PC-3 (cell line): ENCODE data around the gene ZNF831. TPM values are rescaled to one million over a fixed set of nuclear protein-coding genes. Genes with fewer than 3 reads are reported as not detected.

Experiments used
- ATAC-seq: fragments of 200-7000 bp; cut with Tn5 transposase; 2 replicates; pipeline ENCODE4 v1.9.1; 2020; ENCODE audit warnings: mild to moderate bottlenecking, moderate library complexity
- BruUV-seq: library from RNA; stranded (reverse); fragments of 400-500 nt; replicated peaks from 2 replicates; lab custom pipeline; 2021; lab: Mats Ljungman, UMichigan
- CTCF ChIA-PET: fragments of 300-600 bp; sonication (Branson Sonifier 250); formaldehyde crosslinking; loops from one replicate; lab custom pipeline; 2022; ENCODE audit warnings: antibody characterized with exemption; lab: Charles Lee
- POLR2A ChIA-PET: fragments of 300-600 bp; sonication (Branson Sonifier 250); formaldehyde crosslinking; loops from one replicate; lab custom pipeline; 2022; ENCODE audit warnings: antibody characterized with exemption; ENCODE audit not compliant: unreplicated experiment; lab: Charles Lee
- DNase-seq: peaks from one replicate; pipeline ENCODE4 v3.0.0-alpha.2; 2015
- H2AFZ ChIP-seq: fragments of 300-600 bp; sonication (generic); 2 replicates; pipeline ENCODE4 v1.6.0; 2016; ENCODE audit warnings: antibody characterized with exemption, low read length
- H3F3A ChIP-seq: fragments of 300-600 bp; sonication (generic); one replicate; pipeline ENCODE4 v1.6.0; 2017; ENCODE audit warnings: antibody characterized with exemption, low read length, control low read depth, mild to moderate bottlenecking; ENCODE audit not compliant: unreplicated experiment
- H3K27ac ChIP-seq: fragments of 300-600 bp; sonication (generic); 2 replicates; pipeline ENCODE4 v1.5.1; 2016; ENCODE audit warnings: mild to moderate bottlenecking, low read length
- H3K27me3 ChIP-seq: fragments of 300-600 bp; sonication (generic); 2 replicates; pipeline ENCODE4 v1.6.1; 2016; ENCODE audit warnings: low read length, mixed read lengths
- H3K36me3 ChIP-seq: fragments of 300-600 bp; sonication (generic); 2 replicates; pipeline ENCODE4 v1.6.1; 2016; ENCODE audit warnings: low read depth, mixed run types, low read length, mixed read lengths
- H3K4me1 ChIP-seq: fragments of 300-600 bp; sonication (generic); 2 replicates; pipeline ENCODE4 v1.5.1; 2016; ENCODE audit warnings: low read length; ENCODE audit not compliant: insufficient read depth
- H3K4me2 ChIP-seq: fragments of 300-600 bp; sonication (generic); 2 replicates; pipeline ENCODE4 v1.6.0; 2016; ENCODE audit warnings: low read length
- H3K4me3 ChIP-seq: fragments of 300-600 bp; sonication (generic); 2 replicates; pipeline ENCODE4 v1.5.1; 2016; ENCODE audit warnings: mild to moderate bottlenecking, low read length, mixed read lengths
- H3K79me2 ChIP-seq: fragments of 300-600 bp; sonication (generic); 2 replicates; pipeline ENCODE4 v1.6.1; 2017; ENCODE audit warnings: low read length, mixed read lengths
- H3K9ac ChIP-seq: fragments of 300-600 bp; sonication (generic); 2 replicates; pipeline ENCODE4 v1.6.0; 2016; ENCODE audit warnings: mild to moderate bottlenecking, low read length
- H3K9me2 ChIP-seq: fragments of 300-600 bp; sonication (generic); replicated peaks from 2 replicates; pipeline ENCODE4 v1.6.1; 2016; ENCODE audit warnings: mixed run types, low read length, mixed read lengths
- H3K9me3 ChIP-seq: fragments of 300-600 bp; sonication (generic); 2 replicates; pipeline ENCODE4 v1.6.1; 2016; ENCODE audit warnings: low read length, mixed read lengths
- H4K20me1 ChIP-seq: fragments of 300-600 bp; sonication (generic); 2 replicates; pipeline ENCODE4 v1.6.1; 2016; ENCODE audit warnings: low read length, mixed read lengths
- EZH2 ChIP-seq: fragments of 300-600 bp; sonication (generic); IDR thresholded peaks from one replicate; pipeline ENCODE4 v1.6.1; 2017; ENCODE audit warnings: antibody characterized with exemption, mild to moderate bottlenecking, low read length; ENCODE audit not compliant: unreplicated experiment
- EZH2phosphoT487 ChIP-seq: fragments of 300-600 bp; sonication (generic); IDR thresholded peaks from 2 replicates; pipeline ENCODE4 v1.6.1; 2018; ENCODE audit warnings: mild to moderate bottlenecking, antibody characterized with exemption, low read length, borderline replicate concordance
- intact Hi-C: fragments of 100-400 bp; cut with micrococcal nuclease; formaldehyde crosslinking; loops from 2 replicates; pipeline ENCODE4 v1.9.0; 2023
- total RNA-seq: library from RNA; depleted of rRNA; stranded (reverse); fragments of >200 nt; gene quantifications from 2 replicates; pipeline ENCODE4 v1.2.3, GENCODE V29; 2014
- TF ChIP-seq, protein P1 (sequence below): fragments of 300-600 bp; sonication (generic); conservative IDR thresholded peaks from 2 replicates; pipeline ENCODE4 v1.5.1; 2017; ENCODE audit warnings: antibody characterized with exemption, low read depth, mild to moderate bottlenecking, low read length

ZNF831 gene
- total RNA-seq, 1 experiment from 2014 or later, result not detected

DNA sequence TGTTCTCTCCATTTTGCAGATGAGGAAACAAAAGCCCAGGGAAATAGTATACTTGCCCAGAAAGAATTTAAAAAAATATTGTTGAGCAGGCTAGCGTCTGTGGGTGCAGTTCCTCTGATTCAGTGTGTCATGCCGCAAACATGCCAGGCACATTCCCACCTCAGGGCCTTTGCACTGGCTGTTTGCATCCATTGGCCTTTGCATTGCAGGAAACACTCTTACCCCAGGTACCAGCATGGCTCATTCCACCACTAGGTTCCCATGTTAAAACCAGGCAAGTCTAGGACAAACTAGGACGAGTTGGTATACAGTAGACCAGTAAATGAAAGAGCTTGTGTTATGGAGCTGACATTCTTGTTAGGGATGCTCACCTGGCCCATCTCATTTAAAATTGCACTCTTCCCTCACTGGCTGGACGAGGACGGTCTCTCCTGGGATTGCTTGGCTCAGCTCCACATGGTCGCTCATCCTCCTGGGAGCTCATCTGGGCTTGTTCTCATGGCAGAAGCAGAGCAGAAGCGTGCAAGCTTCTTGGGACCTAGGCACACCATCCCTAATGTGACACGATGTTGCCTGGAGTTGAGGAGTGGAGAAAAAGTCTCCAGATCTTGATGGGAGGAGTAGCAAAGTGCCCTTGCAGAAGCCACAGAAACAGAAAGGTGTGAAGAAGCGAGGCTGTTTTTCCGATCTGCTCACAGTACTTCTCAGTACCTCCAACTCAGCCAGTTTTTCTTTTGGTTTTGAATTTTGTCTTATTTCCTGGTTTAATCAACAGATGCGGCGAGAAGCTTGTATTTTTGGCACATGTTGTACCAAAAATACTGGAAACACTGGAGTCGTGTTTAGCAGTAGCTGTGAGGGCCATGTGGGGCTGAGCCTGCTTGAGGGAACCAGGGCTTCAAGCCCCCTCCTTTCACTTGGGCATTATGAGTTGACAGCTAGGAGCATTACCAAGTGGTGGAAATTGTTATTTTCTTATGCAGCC is 13.9 kb downstream of the ZNF831 start:
- DNase-seq, result no peak
- Histone ChIP-seq H3K4me1 (no peaks in the 10 kb centered on the region), H3K4me3 (no peak overlapping the region), H3K36me3 (no peaks in the 10 kb centered on the region), H3K4me2 (no peak overlapping the region), H3K79me2 (no peaks in the 10 kb centered on the region), H2AFZ (no peak overlapping the region), H3K9ac (no peak overlapping the region), H3K27ac (no peak overlapping the region), H3F3A (no peaks in the 10 kb centered on the region), H3K9me3 (no peaks in the 10 kb centered on the region), H3K27me3 (peaks cover 73% of the 10 kb centered on the region), H3K9me2 (no peaks in the 10 kb centered on the region), H4K20me1 (no peaks in the 10 kb centered on the region)
- TF ChIP-seq EZH2 (no peak), EZH2phosphoT487 (no peak)
- TF ChIP-seq, protein P1, sequence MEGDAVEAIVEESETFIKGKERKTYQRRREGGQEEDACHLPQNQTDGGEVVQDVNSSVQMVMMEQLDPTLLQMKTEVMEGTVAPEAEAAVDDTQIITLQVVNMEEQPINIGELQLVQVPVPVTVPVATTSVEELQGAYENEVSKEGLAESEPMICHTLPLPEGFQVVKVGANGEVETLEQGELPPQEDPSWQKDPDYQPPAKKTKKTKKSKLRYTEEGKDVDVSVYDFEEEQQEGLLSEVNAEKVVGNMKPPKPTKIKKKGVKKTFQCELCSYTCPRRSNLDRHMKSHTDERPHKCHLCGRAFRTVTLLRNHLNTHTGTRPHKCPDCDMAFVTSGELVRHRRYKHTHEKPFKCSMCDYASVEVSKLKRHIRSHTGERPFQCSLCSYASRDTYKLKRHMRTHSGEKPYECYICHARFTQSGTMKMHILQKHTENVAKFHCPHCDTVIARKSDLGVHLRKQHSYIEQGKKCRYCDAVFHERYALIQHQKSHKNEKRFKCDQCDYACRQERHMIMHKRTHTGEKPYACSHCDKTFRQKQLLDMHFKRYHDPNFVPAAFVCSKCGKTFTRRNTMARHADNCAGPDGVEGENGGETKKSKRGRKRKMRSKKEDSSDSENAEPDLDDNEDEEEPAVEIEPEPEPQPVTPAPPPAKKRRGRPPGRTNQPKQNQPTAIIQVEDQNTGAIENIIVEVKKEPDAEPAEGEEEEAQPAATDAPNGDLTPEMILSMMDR, result no peak
- CTCF ChIA-PET, result no interaction called here
- no peak for ATAC-seq
- POLR2A ChIA-PET, result no interaction called here
- BruUV-seq, result no TSS peak
- intact Hi-C loops, result no loop called here

DNA sequence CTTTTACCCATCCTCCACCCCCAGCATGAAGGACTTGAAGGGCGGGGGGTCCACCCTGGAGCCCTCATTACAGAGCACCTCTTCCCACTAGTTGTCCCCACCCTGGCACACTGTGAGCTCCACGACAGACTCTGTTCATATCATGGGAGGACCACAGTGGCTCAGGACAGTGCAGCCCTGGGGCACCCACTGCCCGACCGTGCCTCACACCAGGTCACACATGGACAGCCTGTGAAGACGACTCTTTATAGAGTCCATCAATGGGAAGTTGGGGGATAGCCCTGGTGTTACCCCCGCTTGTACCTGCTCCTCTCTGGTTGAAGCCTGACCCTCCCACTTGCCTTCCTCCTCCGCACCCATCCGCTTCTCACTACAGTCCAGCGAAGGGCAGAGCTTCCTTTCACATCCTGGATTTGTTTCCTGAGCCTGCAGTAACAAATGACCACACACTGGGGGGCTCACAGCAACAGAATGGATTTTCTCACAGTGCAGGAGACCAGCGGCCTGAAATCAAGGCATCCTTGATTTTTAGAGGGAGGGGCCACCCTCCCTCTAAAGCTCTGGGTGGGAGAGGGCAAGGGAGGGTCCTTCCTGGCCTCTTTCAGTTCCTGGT is 15.5 kb downstream of the ZNF831 start:
- no peaks in the 10 kb centered on the region for H3K9me3 ChIP-seq
- H3K9ac ChIP-seq, result no peak overlapping the region
- ChIA-PET CTCF (no interaction called here), POLR2A (no interaction called here)
- no peak overlapping the region for H3K4me3 ChIP-seq
- H3K4me1 ChIP-seq, result no peaks in the 10 kb centered on the region
- no peaks in the 10 kb centered on the region for H3K36me3 ChIP-seq
- H3K27me3 ChIP-seq, result peaks cover 74% of the 10 kb centered on the region
- no peak overlapping the region for H3K4me2 ChIP-seq
- no peaks in the 10 kb centered on the region for H3K9me2 ChIP-seq
- DNase-seq, result no peak
- no TSS peak for BruUV-seq
- no peaks in the 10 kb centered on the region for H4K20me1 ChIP-seq
- no peaks in the 10 kb centered on the region for H3F3A ChIP-seq
- intact Hi-C loops, result no loop called here
- TF ChIP-seq EZH2phosphoT487, result no peak
- no peak for TF ChIP-seq EZH2
- TF ChIP-seq, protein P1, result no peak
- no peaks in the 10 kb centered on the region for H3K79me2 ChIP-seq
- ATAC-seq, result no peak
- H3K27ac ChIP-seq, result no peak overlapping the region
- no peak overlapping the region for H2AFZ ChIP-seq

DNA sequence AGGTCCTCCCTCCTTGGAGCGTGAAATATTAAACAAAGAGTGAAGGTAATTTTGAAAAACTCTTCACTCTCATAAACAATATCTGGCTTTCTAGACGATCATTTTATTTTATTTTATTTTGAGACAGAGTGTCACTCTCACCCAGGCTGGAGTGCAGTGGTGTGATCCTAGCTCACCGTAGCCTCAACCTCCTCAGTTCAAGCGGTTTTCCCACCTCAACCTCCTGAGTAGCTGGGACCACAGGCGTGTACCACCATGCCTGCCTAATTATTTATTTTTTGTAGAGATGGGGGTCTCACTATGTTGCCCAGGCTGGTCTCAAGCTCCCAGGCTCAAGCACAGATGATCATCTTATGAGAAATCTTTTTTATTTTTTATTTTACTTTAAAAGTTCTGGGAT is 16.4 kb downstream of the ZNF831 start:
- intact Hi-C loops, result no loop called here
- no peak overlapping the region for H3K27ac ChIP-seq
- ChIA-PET CTCF (no interaction called here), POLR2A (no interaction called here)
- H4K20me1 ChIP-seq, result no peaks in the 10 kb centered on the region
- H3K9me2 ChIP-seq, result no peaks in the 10 kb centered on the region
- peaks cover 77% of the 10 kb centered on the region for H3K27me3 ChIP-seq
- H3F3A ChIP-seq, result no peaks in the 10 kb centered on the region
- H3K9me3 ChIP-seq, result no peaks in the 10 kb centered on the region
- no peaks in the 10 kb centered on the region for H3K36me3 ChIP-seq
- no peak overlapping the region for H3K4me3 ChIP-seq
- no peak for DNase-seq
- no peak overlapping the region for H3K9ac ChIP-seq
- no peak overlapping the region for H2AFZ ChIP-seq
- H3K79me2 ChIP-seq, result no peaks in the 10 kb centered on the region
- no peaks in the 10 kb centered on the region for H3K4me1 ChIP-seq
- ATAC-seq, result no peak
- H3K4me2 ChIP-seq, result no peak overlapping the region
- no TSS peak for BruUV-seq
- TF ChIP-seq, protein P1, result no peak
- no peak for TF ChIP-seq EZH2
- no peak for TF ChIP-seq EZH2phosphoT487
